HG03521 (cell line): ENCODE data around the gene NUDT5.
"Not testable (repeated sequence)": the region's sequence is repeated elsewhere in the genome, so short reads cannot be mapped to it uniquely, and the experiment has no call there.

Experiments
- ATAC-seq: cut with Tn5 transposase; IDR thresholded peaks from one replicate; pipeline ENCODE4 v1.9.1; 2021; ENCODE audit warnings: mild to moderate bottlenecking, moderate library complexity; ENCODE audit not compliant: unreplicated experiment

The NUDT5 gene

GRCh38 chr10:12195603-12196506 is at the start of gene NUDT5, which contains the start of gene CDC123:
TSS of gene NUDT5 (minus strand) at chr10:12195891. CDS start at chr10:12186291, 9,600 bp downstream.
TSS of gene CDC123 (plus strand) at chr10:12196188. CDS start at chr10:12196246, 58 bp downstream.
- ATAC-seq = peak; percentile 91

- ATAC-seq = no peak
Measured at GRCh38 chr10:12243864-12244620, 48.4 kb upstream of the NUDT5 start.

GRCh38 chr10:12241810-12242529 is 46.3 kb upstream of the NUDT5 start:
- no peak for ATAC-seq

GRCh38 chr10:12238821-12239220 is 43.1 kb upstream of the NUDT5 start:
- ATAC-seq = no peak

GRCh38 chr10:12237265-12238220 is 41.9 kb upstream of the NUDT5 start:
- ATAC-seq = no peak

GRCh38 chr10:12235796-12236195 is 40.1 kb upstream of the NUDT5 start:
- no peak for ATAC-seq

- ATAC-seq = no peak
Measured at GRCh38 chr10:12235116-12235694, 39.5 kb upstream of the NUDT5 start.

GRCh38 chr10:12234687-12235086 is 39.0 kb upstream of the NUDT5 start:
- not testable (repeated sequence) for ATAC-seq

GRCh38 chr10:12228851-12229250 is 33.2 kb upstream of the NUDT5 start:
- no peak for ATAC-seq

- not testable (repeated sequence) for ATAC-seq
Measured at GRCh38 chr10:12226438-12226837, 30.7 kb upstream of the NUDT5 start.

GRCh38 chr10:12225444-12225843 is 29.8 kb upstream of the NUDT5 start:
- ATAC-seq = no peak

- no peak for ATAC-seq
Measured at GRCh38 chr10:12221323-12222298, 25.9 kb upstream of the NUDT5 start.

- no peak for ATAC-seq
Measured at GRCh38 chr10:12218991-12219390, 23.3 kb upstream of the NUDT5 start.

- no peak for ATAC-seq
Measured at GRCh38 chr10:12214763-12215218, 19.1 kb upstream of the NUDT5 start.

- no peak for ATAC-seq
Measured at GRCh38 chr10:12214093-12214492, 18.4 kb upstream of the NUDT5 start.

GRCh38 chr10:12213621-12214020 is 17.9 kb upstream of the NUDT5 start:
- no peak for ATAC-seq

- ATAC-seq = no peak
Measured at GRCh38 chr10:12212454-12212853, 16.8 kb upstream of the NUDT5 start.

GRCh38 chr10:12208460-12208859 is 12.8 kb upstream of the NUDT5 start:
- no peak for ATAC-seq
